Activated T-cell treated with anti-CD3 and anti-CD28 coated beads for 1 hour (primary cell): ENCODE results near the gene CCDC14.
"Not testable (repeated sequence)": the region's sequence is repeated elsewhere in the genome, so short reads cannot be mapped to it uniquely, and the experiment has no call there.

Source experiments
- DNase-seq: peaks from one replicate; pipeline ENCODE4 v3.0.0-alpha.2; 2020; ENCODE audit warnings: low read depth

CCDC14 gene

GRCh38 chr3:123899300-123899865 is 61.6 kb downstream of the CCDC14 start:
- DNase-seq = no peak

- DNase-seq = no peak
Measured at GRCh38 chr3:123893012-123893411, 68.0 kb downstream of the CCDC14 start.

GRCh38 chr3:123892195-123892594 is 68.8 kb downstream of the CCDC14 start:
- DNase-seq = no peak

GRCh38 chr3:123890991-123891390 is 70.0 kb downstream of the CCDC14 start:
- not testable (repeated sequence) for DNase-seq

- not testable (repeated sequence) for DNase-seq
Measured at GRCh38 chr3:123890162-123890561, 70.9 kb downstream of the CCDC14 start.

- no peak for DNase-seq
Measured at GRCh38 chr3:123884993-123885392, 76.0 kb downstream of the CCDC14 start.

GRCh38 chr3:123884203-123884831 is 76.7 kb downstream of the CCDC14 start, which contains the start of gene MYLK:
TSS of gene MYLK (minus strand) at chr3:123884332. CDS start at chr3:123793841, 90,491 bp downstream.
- DNase-seq = no peak

GRCh38 chr3:123883701-123884202 is 77.3 kb downstream of the CCDC14 start:
- no peak for DNase-seq

GRCh38 chr3:123883111-123883510 is 77.9 kb downstream of the CCDC14 start:
- DNase-seq = no peak

- no peak for DNase-seq
Measured at GRCh38 chr3:123881771-123882170, 79.3 kb downstream of the CCDC14 start.

GRCh38 chr3:123880998-123881561 is 79.9 kb downstream of the CCDC14 start:
- no peak for DNase-seq

- no peak for DNase-seq
Measured at GRCh38 chr3:123878807-123879206, 82.2 kb downstream of the CCDC14 start.

GRCh38 chr3:123877965-123878364 is 83.1 kb downstream of the CCDC14 start:
- no peak for DNase-seq

- no peak for DNase-seq
Measured at GRCh38 chr3:123877466-123877865, 83.6 kb downstream of the CCDC14 start.

GRCh38 chr3:123876858-123877257 is 84.2 kb downstream of the CCDC14 start:
- DNase-seq = no peak

- DNase-seq = no peak
Measured at GRCh38 chr3:123872621-123873020, 88.4 kb downstream of the CCDC14 start.

- no peak for DNase-seq
Measured at GRCh38 chr3:123871946-123872345, 89.1 kb downstream of the CCDC14 start.

GRCh38 chr3:123870033-123870432 is 91.0 kb downstream of the CCDC14 start:
- DNase-seq = no peak

GRCh38 chr3:123869165-123869564 is 91.9 kb downstream of the CCDC14 start:
- DNase-seq = no peak

GRCh38 chr3:123864706-123865105 is 96.3 kb downstream of the CCDC14 start:
- DNase-seq = no peak
